ENCODE data around the gene SLC9B1.

Gene SLC9B1

GRCh38 chr4:103019308-103020124 is at the start of gene SLC9B1:
TSS of gene SLC9B1 (minus strand) at chr4:103019705. CDS start at chr4:102991711, 27,994 bp downstream.
- Mint-ChIP-seq H3K9me3 (no peaks in the 10 kb centered on the region), H3K4me3 (peak within 1 kb of the TSS; percentile 94), H3K27me3 (ENCODE audit: low read depth) (no peaks in the 10 kb centered on the region), H3K4me1 (ENCODE audit: low read depth) (peaks cover 18% of the 10 kb centered on the region), H3K27ac (peak within 1 kb of the TSS; percentile 98), H3K36me3 (ENCODE audit: low read depth) (peaks cover 2% of the 10 kb centered on the region)
- DNase-seq (ENCODE audit: low spot score) = peak; percentile 95

- Mint-ChIP-seq H3K4me3 (no peak overlapping the region), H3K4me1 (ENCODE audit: low read depth) (peaks cover 20% of the 10 kb centered on the region), H3K9me3 (no peaks in the 10 kb centered on the region), H3K27me3 (ENCODE audit: low read depth) (no peaks in the 10 kb centered on the region), H3K36me3 (ENCODE audit: low read depth) (peaks cover 35% of the 10 kb centered on the region), H3K27ac (no peak overlapping the region)
- no peak for DNase-seq (ENCODE audit: low spot score)
These were observed 48.5 kb upstream of the SLC9B1 start for GRCh38 chr4:103067841-103068547.

GRCh38 chr4:103060453-103061148 is 41.1 kb upstream of the SLC9B1 start:
- H3K27ac Mint-ChIP-seq = no peak overlapping the region
- H3K4me3 Mint-ChIP-seq = no peak overlapping the region

GRCh38 chr4:103054030-103054429 is 34.5 kb upstream of the SLC9B1 start:
- Mint-ChIP-seq H3K4me3 (no peak overlapping the region), H3K4me1 (ENCODE audit: low read depth) (peaks cover 7% of the 10 kb centered on the region), H3K36me3 (ENCODE audit: low read depth) (peaks cover 15% of the 10 kb centered on the region), H3K27ac (no peak overlapping the region), H3K27me3 (ENCODE audit: low read depth) (no peaks in the 10 kb centered on the region), H3K9me3 (no peaks in the 10 kb centered on the region)
- no peak for DNase-seq (ENCODE audit: low spot score)

More at GRCh38 chr4:103060453-103061148, 41.1 kb upstream of the SLC9B1 start:
- Mint-ChIP-seq H3K27me3 (ENCODE audit: low read depth) (no peaks in the 10 kb centered on the region), H3K4me1 (ENCODE audit: low read depth) (peaks cover 4% of the 10 kb centered on the region), H3K36me3 (ENCODE audit: low read depth) (peaks cover 37% of the 10 kb centered on the region), H3K9me3 (no peaks in the 10 kb centered on the region)
- no peak for DNase-seq (ENCODE audit: low spot score)

GRCh38 chr4:103052779-103053178 is 33.3 kb upstream of the SLC9B1 start:
- H3K4me3 Mint-ChIP-seq = no peak overlapping the region
- peaks cover 24% of the 10 kb centered on the region for H3K36me3 Mint-ChIP-seq (ENCODE audit: low read depth)
- peaks cover 7% of the 10 kb centered on the region for H3K4me1 Mint-ChIP-seq (ENCODE audit: low read depth)
- DNase-seq (ENCODE audit: low spot score) = no peak
- H3K27me3 Mint-ChIP-seq (ENCODE audit: low read depth) = no peaks in the 10 kb centered on the region
- H3K27ac Mint-ChIP-seq = no peak overlapping the region
- H3K9me3 Mint-ChIP-seq = no peaks in the 10 kb centered on the region

- Mint-ChIP-seq H3K9me3 (no peaks in the 10 kb centered on the region), H3K27ac (no peak overlapping the region), H3K36me3 (ENCODE audit: low read depth) (peaks cover 28% of the 10 kb centered on the region)
These were observed 32.6 kb upstream of the SLC9B1 start for GRCh38 chr4:103052145-103052544.

GRCh38 chr4:103050736-103051436 is 31.4 kb upstream of the SLC9B1 start:
- Mint-ChIP-seq H3K4me3 (no peak overlapping the region), H3K36me3 (ENCODE audit: low read depth) (peaks cover 33% of the 10 kb centered on the region), H3K4me1 (ENCODE audit: low read depth) (peaks cover 12% of the 10 kb centered on the region), H3K27ac (no peak overlapping the region), H3K27me3 (ENCODE audit: low read depth) (no peaks in the 10 kb centered on the region), H3K9me3 (peaks cover 2% of the 10 kb centered on the region)
- no peak for DNase-seq (ENCODE audit: low spot score)

More at GRCh38 chr4:103052145-103052544, 32.6 kb upstream of the SLC9B1 start:
- Mint-ChIP-seq H3K4me1 (ENCODE audit: low read depth) (peaks cover 7% of the 10 kb centered on the region), H3K27me3 (ENCODE audit: low read depth) (no peaks in the 10 kb centered on the region), H3K4me3 (no peak overlapping the region)
- no peak for DNase-seq (ENCODE audit: low spot score)

- H3K9me3 Mint-ChIP-seq = peaks cover 2% of the 10 kb centered on the region
- no peaks in the 10 kb centered on the region for H3K27me3 Mint-ChIP-seq (ENCODE audit: low read depth)
- no peak overlapping the region for H3K4me3 Mint-ChIP-seq
- H3K4me1 Mint-ChIP-seq (ENCODE audit: low read depth) = peaks cover 12% of the 10 kb centered on the region
- peak; percentile 10 for DNase-seq (ENCODE audit: low spot score)
- H3K27ac Mint-ChIP-seq = no peak overlapping the region
- H3K36me3 Mint-ChIP-seq (ENCODE audit: low read depth) = peaks cover 46% of the 10 kb centered on the region
These were observed 27.1 kb upstream of the SLC9B1 start for GRCh38 chr4:103046416-103047290.

- Mint-ChIP-seq H3K9me3 (peaks cover 2% of the 10 kb centered on the region), H3K27ac (no peak overlapping the region), H3K36me3 (ENCODE audit: low read depth) (peaks cover 46% of the 10 kb centered on the region)
These were observed 24.7 kb upstream of the SLC9B1 start for GRCh38 chr4:103044183-103044582.

GRCh38 chr4:103036169-103036568 is 16.7 kb upstream of the SLC9B1 start:
- H3K4me1 Mint-ChIP-seq (ENCODE audit: low read depth) = peaks cover 11% of the 10 kb centered on the region
- H3K4me3 Mint-ChIP-seq = no peak overlapping the region
- DNase-seq (ENCODE audit: low spot score) = no peak
- no peaks in the 10 kb centered on the region for H3K27me3 Mint-ChIP-seq (ENCODE audit: low read depth)
- H3K36me3 Mint-ChIP-seq (ENCODE audit: low read depth) = peaks cover 26% of the 10 kb centered on the region
- no peaks in the 10 kb centered on the region for H3K9me3 Mint-ChIP-seq
- H3K27ac Mint-ChIP-seq = no peak overlapping the region

More at GRCh38 chr4:103044183-103044582, 24.7 kb upstream of the SLC9B1 start:
- Mint-ChIP-seq H3K4me1 (ENCODE audit: low read depth) (peaks cover 7% of the 10 kb centered on the region), H3K27me3 (ENCODE audit: low read depth) (no peaks in the 10 kb centered on the region), H3K4me3 (no peak overlapping the region)
- DNase-seq (ENCODE audit: low spot score) = no peak

GRCh38 chr4:103032574-103032973 is 13.1 kb upstream of the SLC9B1 start:
- H3K4me1 Mint-ChIP-seq (ENCODE audit: low read depth) = peaks cover 11% of the 10 kb centered on the region
- H3K27ac Mint-ChIP-seq = no peak overlapping the region
- H3K27me3 Mint-ChIP-seq (ENCODE audit: low read depth) = no peaks in the 10 kb centered on the region
- no peaks in the 10 kb centered on the region for H3K9me3 Mint-ChIP-seq
- no peak overlapping the region for H3K4me3 Mint-ChIP-seq
- H3K36me3 Mint-ChIP-seq (ENCODE audit: low read depth) = peaks cover 33% of the 10 kb centered on the region
- no peak for DNase-seq (ENCODE audit: low spot score)

- Mint-ChIP-seq H3K27ac (no peak overlapping the region), H3K9me3 (no peaks in the 10 kb centered on the region), H3K36me3 (ENCODE audit: low read depth) (peaks cover 27% of the 10 kb centered on the region), H3K4me1 (ENCODE audit: low read depth) (peaks cover 14% of the 10 kb centered on the region), H3K27me3 (ENCODE audit: low read depth) (no peaks in the 10 kb centered on the region), H3K4me3 (no peak overlapping the region)
- no peak for DNase-seq (ENCODE audit: low spot score)
These were observed 11.3 kb upstream of the SLC9B1 start for GRCh38 chr4:103030791-103031190.

GRCh38 chr4:103029300-103029699 is 9.8 kb upstream of the SLC9B1 start:
- Mint-ChIP-seq H3K4me3 (no peak overlapping the region), H3K27me3 (ENCODE audit: low read depth) (no peaks in the 10 kb centered on the region), H3K36me3 (ENCODE audit: low read depth) (peaks cover 21% of the 10 kb centered on the region), H3K9me3 (no peaks in the 10 kb centered on the region), H3K4me1 (ENCODE audit: low read depth) (peaks cover 14% of the 10 kb centered on the region), H3K27ac (no peak overlapping the region)
- no peak for DNase-seq (ENCODE audit: low spot score)

Data from T-helper 2 cell treated with Interferon-gamma antibody and Interleukin-4, amounts not matched to agents 5 μg/mL and 100 μg/mL, for 36 hours (primary cell).